BE2C (cell line): ENCODE data around the gene DPP4.

Experiments used
- DNase-seq: peaks from one replicate; pipeline ENCODE4 v3.0.0-alpha.2; 2020
- H3K27me3 ChIP-seq: fragments of 250-450 bp; sonication (Bioruptor Pico); 2 replicates; pipeline ENCODE4 v1.5.1; 2020; ENCODE audit warnings: mild to moderate bottlenecking
- H3K36me3 ChIP-seq: fragments of 250-450 bp; sonication (Bioruptor Pico); 2 replicates; pipeline ENCODE4 v1.5.1; 2020; ENCODE audit warnings: mild to moderate bottlenecking
- H3K4me1 ChIP-seq: fragments of 250-450 bp; sonication (Bioruptor Pico); 2 replicates; pipeline ENCODE4 v1.5.1; 2020
- H3K4me3 ChIP-seq: 2 replicates; pipeline ENCODE4 v1.5.1; 2011; ENCODE audit warnings: low read depth, low read length
- H3K9me3 ChIP-seq: fragments of 250-450 bp; sonication (Bioruptor Pico); 2 replicates; pipeline ENCODE4 v1.5.1; 2020
- TF ChIP-seq, protein P1 (sequence below): IDR thresholded peaks from 2 replicates; pipeline ENCODE4 v1.5.1; 2012; ENCODE audit warnings: mild to moderate bottlenecking, low read depth, low read length

The DPP4 gene

DNA sequence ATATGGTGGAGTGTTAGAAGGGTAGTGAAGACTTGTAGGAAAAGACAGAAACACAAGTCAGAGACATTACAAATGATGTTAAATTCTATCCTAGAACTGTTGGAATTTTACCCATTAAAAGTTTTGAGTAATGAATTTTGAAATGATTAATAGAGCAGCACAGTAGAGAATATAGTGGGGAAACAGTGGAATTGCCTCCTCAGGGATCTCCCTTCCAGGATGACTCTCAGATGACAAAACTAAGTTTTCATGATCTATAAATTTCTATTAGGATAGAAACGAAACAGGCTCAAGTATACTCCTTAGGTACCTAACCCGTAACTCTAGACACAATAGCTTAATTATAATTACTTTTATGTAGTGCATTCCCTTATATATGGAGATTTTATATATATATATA is 86.7 kb downstream of the DPP4 start:
- H3K27me3 ChIP-seq, result no peaks in the 10 kb centered on the region
- no peaks in the 10 kb centered on the region for H3K36me3 ChIP-seq
- TF ChIP-seq, protein P1, sequence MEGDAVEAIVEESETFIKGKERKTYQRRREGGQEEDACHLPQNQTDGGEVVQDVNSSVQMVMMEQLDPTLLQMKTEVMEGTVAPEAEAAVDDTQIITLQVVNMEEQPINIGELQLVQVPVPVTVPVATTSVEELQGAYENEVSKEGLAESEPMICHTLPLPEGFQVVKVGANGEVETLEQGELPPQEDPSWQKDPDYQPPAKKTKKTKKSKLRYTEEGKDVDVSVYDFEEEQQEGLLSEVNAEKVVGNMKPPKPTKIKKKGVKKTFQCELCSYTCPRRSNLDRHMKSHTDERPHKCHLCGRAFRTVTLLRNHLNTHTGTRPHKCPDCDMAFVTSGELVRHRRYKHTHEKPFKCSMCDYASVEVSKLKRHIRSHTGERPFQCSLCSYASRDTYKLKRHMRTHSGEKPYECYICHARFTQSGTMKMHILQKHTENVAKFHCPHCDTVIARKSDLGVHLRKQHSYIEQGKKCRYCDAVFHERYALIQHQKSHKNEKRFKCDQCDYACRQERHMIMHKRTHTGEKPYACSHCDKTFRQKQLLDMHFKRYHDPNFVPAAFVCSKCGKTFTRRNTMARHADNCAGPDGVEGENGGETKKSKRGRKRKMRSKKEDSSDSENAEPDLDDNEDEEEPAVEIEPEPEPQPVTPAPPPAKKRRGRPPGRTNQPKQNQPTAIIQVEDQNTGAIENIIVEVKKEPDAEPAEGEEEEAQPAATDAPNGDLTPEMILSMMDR, result no peak
- H3K4me1 ChIP-seq, result no peaks in the 10 kb centered on the region
- no peak overlapping the region for H3K4me3 ChIP-seq
- DNase-seq, result no peak
- H3K9me3 ChIP-seq, result no peaks in the 10 kb centered on the region

DNA sequence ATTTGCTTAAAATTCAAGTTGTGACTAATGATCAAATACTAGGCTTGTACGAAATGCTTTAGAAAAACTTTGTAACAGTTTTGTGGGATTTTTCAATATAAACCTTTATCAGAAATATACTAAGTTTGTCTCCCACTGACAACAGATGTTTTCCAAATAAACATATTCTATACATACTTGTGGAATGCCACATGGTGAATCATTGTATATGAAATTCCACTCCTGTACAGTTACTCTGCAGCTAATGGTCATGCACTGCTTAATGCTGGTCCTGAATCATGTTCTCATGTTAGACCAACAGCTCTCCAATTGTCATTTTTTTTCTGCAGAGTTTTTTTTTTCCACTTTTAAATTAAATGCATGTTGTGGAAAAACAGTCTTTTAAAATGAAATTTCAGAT is 90.1 kb downstream of the DPP4 start:
- DNase-seq, result no peak
- TF ChIP-seq, protein P1, result no peak
- H3K27me3 ChIP-seq, result no peaks in the 10 kb centered on the region
- no peaks in the 10 kb centered on the region for H3K4me1 ChIP-seq
- H3K36me3 ChIP-seq, result no peaks in the 10 kb centered on the region
- H3K4me3 ChIP-seq, result no peak overlapping the region
- H3K9me3 ChIP-seq, result no peaks in the 10 kb centered on the region

DNA sequence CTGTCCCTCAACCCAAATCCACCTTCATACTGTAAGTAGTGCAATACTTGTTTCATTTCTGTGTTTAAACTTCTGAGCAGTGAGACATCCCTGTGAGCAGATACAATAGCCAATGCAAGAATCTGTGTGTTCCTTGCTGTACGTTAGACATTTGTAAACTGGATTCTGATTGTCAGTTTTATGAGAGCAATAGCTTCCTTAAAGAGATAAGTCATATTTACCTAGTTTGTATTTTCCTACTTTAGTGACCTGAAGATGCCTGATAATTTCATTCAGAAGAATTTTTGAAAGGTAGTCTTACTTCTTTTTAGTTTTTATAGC is 90.7 kb downstream of the DPP4 start:
- TF ChIP-seq, protein P1, result no peak
- H3K4me1 ChIP-seq, result no peaks in the 10 kb centered on the region
- DNase-seq, result no peak
- H3K36me3 ChIP-seq, result no peaks in the 10 kb centered on the region
- no peaks in the 10 kb centered on the region for H3K27me3 ChIP-seq
- H3K4me3 ChIP-seq, result no peak overlapping the region
- H3K9me3 ChIP-seq, result no peaks in the 10 kb centered on the region

DNA sequence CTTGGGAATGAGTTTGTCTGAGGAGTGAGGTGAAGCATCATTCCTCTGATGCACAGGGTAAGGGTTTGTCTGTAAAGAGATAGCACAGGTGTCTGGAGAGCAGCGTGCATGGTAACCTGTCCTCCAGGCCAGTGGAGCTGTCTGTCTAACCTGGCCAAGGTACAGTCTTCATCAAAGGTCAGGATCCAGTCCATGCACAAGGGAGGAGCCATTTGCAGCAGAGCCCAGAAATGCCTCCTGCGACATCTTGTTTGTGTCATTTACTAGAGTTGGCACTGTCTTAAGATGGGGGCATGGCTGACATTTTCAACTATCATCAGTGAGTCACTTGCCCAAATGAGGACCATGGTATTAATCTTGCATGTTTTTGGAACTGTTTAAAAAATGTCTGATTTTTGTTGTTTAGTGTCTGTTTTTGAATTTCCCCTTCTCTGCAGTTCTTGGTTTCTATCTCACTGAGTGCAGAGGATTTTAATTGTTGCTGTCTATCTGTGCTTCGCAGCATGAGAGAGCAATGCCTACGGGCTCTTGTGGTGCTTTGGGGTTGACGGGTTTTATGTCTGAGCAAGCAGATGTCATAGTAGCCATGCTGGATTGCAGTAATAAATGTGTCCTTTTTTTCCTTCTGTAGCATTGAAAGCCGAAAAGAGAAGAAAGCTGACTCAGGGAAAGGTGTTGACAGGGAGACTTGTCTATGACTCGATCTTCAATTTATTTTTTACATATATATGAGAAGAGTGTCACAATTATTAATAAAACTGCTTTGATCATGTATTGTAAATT is 91.3 kb downstream of the DPP4 start:
- Histone ChIP-seq H3K27me3 (no peaks in the 10 kb centered on the region), H3K4me1 (no peaks in the 10 kb centered on the region), H3K9me3 (no peaks in the 10 kb centered on the region), H3K36me3 (no peaks in the 10 kb centered on the region), H3K4me3 (no peak overlapping the region)
- DNase-seq, result no peak
- TF ChIP-seq, protein P1, result no peak

DNA sequence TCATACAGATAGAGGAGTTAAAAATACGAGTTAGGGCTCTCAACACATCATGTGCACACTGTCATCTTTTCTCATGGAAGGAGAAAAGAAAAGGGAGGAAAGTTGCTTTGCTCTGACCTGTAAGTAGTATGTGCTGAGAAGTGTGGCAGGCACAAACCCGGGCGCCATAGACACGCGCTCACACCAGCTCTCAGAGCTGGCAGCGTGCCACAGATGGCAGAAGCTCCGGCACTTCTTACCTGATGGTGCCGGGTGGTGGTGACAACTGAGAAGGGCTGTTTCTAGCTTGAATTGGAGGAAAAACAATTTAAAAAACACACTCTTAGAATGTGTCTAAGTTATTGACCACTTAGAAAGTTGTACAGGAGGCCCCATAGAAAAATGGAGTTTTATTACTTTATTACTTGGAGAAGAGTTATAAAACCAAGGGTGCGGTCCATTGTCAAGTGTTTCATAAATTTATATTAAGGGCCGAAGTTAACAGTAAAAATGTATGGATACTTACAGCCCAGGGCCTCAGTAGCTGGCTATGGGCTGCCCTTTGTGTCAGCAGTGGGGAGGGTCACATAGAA is 92.2 kb downstream of the DPP4 start:
- H3K36me3 ChIP-seq, result no peaks in the 10 kb centered on the region
- no peaks in the 10 kb centered on the region for H3K4me1 ChIP-seq
- H3K9me3 ChIP-seq, result no peaks in the 10 kb centered on the region
- peak; percentile 6 for DNase-seq
- H3K4me3 ChIP-seq, result no peak overlapping the region
- TF ChIP-seq, protein P1, result no peak
- no peaks in the 10 kb centered on the region for H3K27me3 ChIP-seq

DNA sequence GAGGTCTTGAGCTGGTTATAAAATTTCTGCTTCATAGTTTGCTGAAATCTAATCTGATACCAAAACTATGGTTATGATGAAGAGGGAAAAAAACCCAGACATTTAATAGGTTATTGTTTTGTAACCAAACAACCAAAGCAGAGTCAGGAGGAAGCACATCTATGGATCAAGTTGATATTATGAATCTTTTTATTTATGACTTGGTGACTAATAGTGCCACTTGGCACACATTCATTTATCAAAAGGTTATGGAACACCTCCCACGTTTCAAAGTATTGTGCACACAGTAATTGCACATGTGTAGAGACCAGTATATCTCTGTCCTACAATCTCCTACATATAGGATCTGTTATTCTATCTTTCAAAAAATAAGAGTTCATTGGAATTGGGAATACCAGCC is 93.0 kb downstream of the DPP4 start:
- Histone ChIP-seq H3K27me3 (no peaks in the 10 kb centered on the region), H3K9me3 (no peaks in the 10 kb centered on the region), H3K36me3 (no peaks in the 10 kb centered on the region), H3K4me3 (no peak overlapping the region), H3K4me1 (no peaks in the 10 kb centered on the region)
- TF ChIP-seq, protein P1, result no peak
- no peak for DNase-seq
